ENCODE data around the gene PCDH7. TPM values are rescaled to one million over a fixed set of nuclear protein-coding genes. Genes with fewer than 3 reads are reported as not detected.

The PCDH7 gene
- total and polyA plus RNA-seq, 2 of the 4 experiments (the other 2 are of a cell fraction): 26.5 to 44.1 TPM

DNA sequence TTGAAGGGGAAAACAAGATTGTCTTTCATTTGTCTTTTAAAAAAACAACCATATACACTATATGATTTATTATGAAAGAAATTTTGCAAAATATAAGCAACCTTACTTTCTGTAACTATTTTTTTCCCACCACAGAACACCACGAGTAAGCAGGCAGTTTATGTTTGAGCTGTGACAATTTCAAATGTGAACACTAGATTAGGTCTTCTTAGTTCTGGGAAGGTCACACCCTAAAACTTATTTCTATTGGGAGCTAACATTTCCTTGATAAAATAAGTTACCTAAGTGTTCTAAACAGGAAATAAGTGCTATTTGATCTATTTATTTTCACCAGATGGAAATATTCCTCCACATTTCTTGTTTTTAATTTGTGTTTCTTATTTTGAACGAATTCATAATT, 50.6 kb downstream of the PCDH7 start:
- intact Hi-C loops (cut with micrococcal nuclease): no loop called here
- Histone ChIP-seq H2BK5ac (ENCODE audit: low read depth, low read length, poor library complexity, severe bottlenecking) (no peak overlapping the region), H3K9me1 (ENCODE audit: insufficient read depth, low read length) (no peaks in the 10 kb centered on the region), H4K8ac (ENCODE audit: low read depth in 2 of 2, low read length in 2 of 2) (no peak overlapping the region; a peak in 1 of 4 replicates), H3K27me3 (ENCODE audit: control insufficient read depth, insufficient read depth, low read length) (no peaks in the 10 kb centered on the region), H3K4me1 (ENCODE audit: control insufficient read depth, insufficient read depth, low read length) (peaks cover 3% of the 10 kb centered on the region; the same call in 1 of the 2 replicates), H2BK15ac (ENCODE audit: low read depth, low read length) (no peak overlapping the region), H4K91ac (ENCODE audit: insufficient read depth, low read depth, low read length) (no peak overlapping the region), H3K9me3 (ENCODE audit: control insufficient read depth, insufficient read depth, low read length) (no peaks in the 10 kb centered on the region), H2AK9ac (replicated peaks; ENCODE audit: low read depth, low read length, poor library complexity) (no peak overlapping the region), H3K27ac (ENCODE audit: insufficient read depth, low read length) (no peak overlapping the region), H3K23ac (ENCODE audit: low read depth, low read length) (no peak overlapping the region), H3K79me1 (ENCODE audit: low read depth in 1 of 2, low read length in 2 of 2) (peaks cover 0 to 4% of the 10 kb centered on the region in 2 experiments; a peak in 1 of 4 replicates), H3K4ac (ENCODE audit: low read depth, low read length) (no peak overlapping the region), H3K56ac (ENCODE audit: extremely low read depth, insufficient read depth, low read length) (no peak overlapping the region), H3K9ac (ENCODE audit: low read depth, low read length) (no peak overlapping the region), H2BK120ac (ENCODE audit: low read depth, low read length) (no peak overlapping the region), H3K18ac (ENCODE audit: low read depth, low read length) (no peak overlapping the region), H2BK20ac (ENCODE audit: low read depth, low read length) (no peak overlapping the region), H2AK5ac (ENCODE audit: low read depth, low read length) (no peak overlapping the region), H4K20me1 (ENCODE audit: insufficient read depth, low read length) (no peaks in the 10 kb centered on the region), H4K5ac (ENCODE audit: low read depth, low read length) (no peak overlapping the region), H2AFZ (replicated peaks; ENCODE audit: low read length, poor library complexity) (no peak overlapping the region), H3K4me2 (ENCODE audit: low read depth, low read length) (no peak overlapping the region), H3K4me3 (ENCODE audit: insufficient read depth, low read depth, low read length) (no peak overlapping the region), H3K14ac (replicated peaks; ENCODE audit: low read depth, low read length) (no peak overlapping the region), H3K36me3 (ENCODE audit: control insufficient read depth, insufficient read depth, low read length) (no peaks in the 10 kb centered on the region)
- in situ Hi-C loops (cut with MboI; ENCODE audit: low sequenced_read_pairs): no loop called here
- DNase-seq (no peak), ATAC-seq (ENCODE audit: low read depth) (no peak)
- no CpG with 5 or more reads among the region's 2 CpGs for WGBS, 2 experiments (ENCODE audit: extremely low coverage in 2 of 2, insufficient read length in 1 of 2)
- BruUV-seq (replicated peaks): no TSS peak
- POLR2A ChIA-PET (ENCODE audit: unreplicated experiment): no interaction called here
- CTCF ChIA-PET: no interaction called here
- no peak for TF ChIP-seq MAZ (IDR thresholded peaks at IDR 0.05; ENCODE audit: borderline replicate concordance, low read depth, low read length)
- dilution Hi-C loops (cut with HindIII; ENCODE audit: low sequenced_read_pairs, unreplicated experiment): no loop called here

Data from IMR-90 (cell line).